ENCODE results near the gene HNF1B.

DNA sequence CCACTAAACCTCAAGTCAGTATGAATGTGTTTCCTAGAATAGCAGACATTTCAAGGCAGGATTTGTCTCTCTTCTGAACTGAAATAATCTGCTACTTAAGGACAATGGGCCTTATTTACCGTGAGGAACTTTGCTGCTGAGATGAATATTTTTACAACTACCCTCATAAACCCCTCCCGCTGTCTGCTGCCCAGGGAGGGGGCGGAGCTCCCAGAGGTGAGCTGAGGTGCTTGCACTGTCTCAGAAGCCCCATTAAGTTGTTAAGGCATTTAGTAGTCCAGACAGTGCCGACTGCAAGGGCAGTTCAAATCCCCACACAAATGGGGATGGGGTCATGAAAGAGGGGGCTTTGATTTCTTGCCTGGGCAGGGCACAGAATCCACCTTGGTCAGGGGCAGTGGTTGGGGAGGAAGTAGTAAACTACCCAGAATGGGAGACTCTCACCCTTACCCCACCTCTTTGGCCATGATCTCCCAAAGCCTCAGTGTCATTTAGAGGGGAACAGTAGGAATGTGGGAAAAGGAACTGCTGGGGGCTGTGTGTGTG lies 19.2 kb downstream of the HNF1B start:
- TF ChIP-seq CTCF (IDR thresholded peaks at IDR 0.05) = no peak
- TF ChIP-seq POLR2A (IDR thresholded peaks at IDR 0.05) = no peak
- no peak for TF ChIP-seq POLR2AphosphoS5 (IDR thresholded peaks at IDR 0.05)

All from prostate gland (tissue), 2 donors.